Erythroblast (primary cell): Measurements from ENCODE around the gene TBC1D9B.

ENCODE experiments used
- DNase-seq, 2 experiments: peaks; one replicate each; lab custom pipeline; 2025; lab: John Stamatoyannopoulos, UW
- GATA1 ChIP-seq: IDR thresholded peaks from 2 replicates; pipeline ENCODE4 v1.6.1; 2011; ENCODE audit warnings: low read depth, mild to moderate bottlenecking, control low read depth, low read length, moderate library complexity
- POLR2A ChIP-seq: IDR thresholded peaks from 2 replicates; pipeline ENCODE4 v1.6.1; 2011; ENCODE audit warnings: mild to moderate bottlenecking, low read length

TBC1D9B gene

GRCh38 chr5:179885491-179886090 is 22.1 kb downstream of the TBC1D9B start:
- no peak for DNase-seq
- TF ChIP-seq GATA1 (no peak), POLR2A (no peak)

- TF ChIP-seq POLR2A (no peak), GATA1 (no peak)
- no peak for DNase-seq
These were observed 24.5 kb downstream of the TBC1D9B start for GRCh38 chr5:179883163-179883562.

- DNase-seq: no peak
- TF ChIP-seq GATA1 (no peak), POLR2A (no peak)
These were observed 25.4 kb downstream of the TBC1D9B start for GRCh38 chr5:179882338-179882737.

- TF ChIP-seq GATA1: no peak
- TF ChIP-seq POLR2A: no peak
- no peak for DNase-seq
These were observed 26.7 kb downstream of the TBC1D9B start for GRCh38 chr5:179880848-179881590.

- TF ChIP-seq GATA1 (no peak), POLR2A (no peak)
These were observed 27.5 kb downstream of the TBC1D9B start for GRCh38 chr5:179880066-179880650.

GRCh38 chr5:179879690-179880010 is 28.0 kb downstream of the TBC1D9B start:
- no peak for TF ChIP-seq POLR2A
- TF ChIP-seq GATA1: no peak
- no peak for DNase-seq

More at GRCh38 chr5:179880066-179880650, 27.5 kb downstream of the TBC1D9B start:
- no peak for DNase-seq

GRCh38 chr5:179879003-179879689 is 28.6 kb downstream of the TBC1D9B start:
- DNase-seq: no peak

GRCh38 chr5:179878222-179879002 is 29.3 kb downstream of the TBC1D9B start:
- TF ChIP-seq POLR2A (no peak), GATA1 (no peak)

More at GRCh38 chr5:179879003-179879689, 28.6 kb downstream of the TBC1D9B start:
- TF ChIP-seq POLR2A (no peak), GATA1 (no peak)

GRCh38 chr5:179876610-179876952 is 31.1 kb downstream of the TBC1D9B start:
- TF ChIP-seq POLR2A (no peak), GATA1 (no peak)
- no peak for DNase-seq

More at GRCh38 chr5:179878222-179879002, 29.3 kb downstream of the TBC1D9B start:
- DNase-seq: no peak

GRCh38 chr5:179875741-179876609 is 31.7 kb downstream of the TBC1D9B start:
- TF ChIP-seq POLR2A (no peak), GATA1 (no peak)
- no peak for DNase-seq

GRCh38 chr5:179874536-179875292 is 33.0 kb downstream of the TBC1D9B start:
- no peak for DNase-seq

GRCh38 chr5:179874136-179874535 is 33.6 kb downstream of the TBC1D9B start:
- no peak for DNase-seq
- TF ChIP-seq GATA1 (no peak), POLR2A (no peak)

More at GRCh38 chr5:179874536-179875292, 33.0 kb downstream of the TBC1D9B start:
- TF ChIP-seq POLR2A (no peak), GATA1 (no peak)
